GM18868 (cell line): Measurements from ENCODE around the gene SYNGAP1.
"Not testable (repeated sequence)": the region's sequence is repeated elsewhere in the genome, so short reads cannot be mapped to it uniquely, and the experiment has no call there.

ENCODE experiments used
- ATAC-seq: cut with Tn5 transposase; IDR thresholded peaks from one replicate; pipeline ENCODE4 v1.9.1; 2021; ENCODE audit warnings: mild to moderate bottlenecking, moderate library complexity; ENCODE audit not compliant: unreplicated experiment

SYNGAP1 gene

GRCh38 chr6:33459226-33459625 lies 39.4 kb downstream of the SYNGAP1 start:
- ATAC-seq: no peak

- ATAC-seq: no peak
These were observed 46.3 kb downstream of the SYNGAP1 start for GRCh38 chr6:33466075-33466735.

GRCh38 chr6:33467091-33467490 lies 47.2 kb downstream of the SYNGAP1 start:
- ATAC-seq: no peak

- no peak for ATAC-seq
These were observed 49.8 kb downstream of the SYNGAP1 start for GRCh38 chr6:33469661-33470060.

- ATAC-seq: no peak
These were observed 58.0 kb downstream of the SYNGAP1 start for GRCh38 chr6:33477864-33478263.

- no peak for ATAC-seq
These were observed 61.3 kb downstream of the SYNGAP1 start for GRCh38 chr6:33481192-33481591.

- ATAC-seq: not testable (repeated sequence)
These were observed 62.8 kb downstream of the SYNGAP1 start for GRCh38 chr6:33482620-33483019.

GRCh38 chr6:33483678-33484077 lies 63.8 kb downstream of the SYNGAP1 start:
- no peak for ATAC-seq

- ATAC-seq: not testable (repeated sequence)
These were observed 64.9 kb downstream of the SYNGAP1 start for GRCh38 chr6:33484673-33485262.

- not testable (repeated sequence) for ATAC-seq
These were observed 65.8 kb downstream of the SYNGAP1 start for GRCh38 chr6:33485680-33486079.

- no peak for ATAC-seq
These were observed 68.5 kb downstream of the SYNGAP1 start for GRCh38 chr6:33488339-33488738.

GRCh38 chr6:33490198-33490597 lies 70.3 kb downstream of the SYNGAP1 start:
- ATAC-seq: no peak

GRCh38 chr6:33490621-33491020 lies 70.8 kb downstream of the SYNGAP1 start:
- ATAC-seq: no peak

GRCh38 chr6:33492093-33492492 lies 72.2 kb downstream of the SYNGAP1 start:
- no peak for ATAC-seq

GRCh38 chr6:33497157-33497556 lies 77.3 kb downstream of the SYNGAP1 start:
- ATAC-seq: no peak

- no peak for ATAC-seq
These were observed 82.6 kb downstream of the SYNGAP1 start for GRCh38 chr6:33502486-33502885.

GRCh38 chr6:33504486-33504885 lies 84.6 kb downstream of the SYNGAP1 start:
- ATAC-seq: no peak
